Keratinocyte (primary cell): ENCODE data around the gene ESYT3. TPM values are rescaled to one million over a fixed set of nuclear protein-coding genes. Genes with fewer than 3 reads are reported as not detected.

Source experiments
- DNase-seq: peaks from one replicate; pipeline ENCODE4 v3.0.0-alpha.2; 2011; ENCODE audit warnings: low read depth, missing footprints, low spot score
- FAIRE-seq: peaks from 2 replicates; lab custom pipeline; 2011; peaks lifted over from hg19 to GRCh38; lab: Jason Lieb, UNC
- H2AFZ ChIP-seq: 2 replicates; pipeline ENCODE4 v1.6.0; 2012; ENCODE audit warnings: low read length, control low read depth, inconsistent platforms; ENCODE audit not compliant: control insufficient read depth
- H3K27ac ChIP-seq: 2 replicates; pipeline ENCODE4 v1.5.1; 2011; ENCODE audit warnings: low read length; ENCODE audit not compliant: control insufficient read depth, insufficient read depth
- H3K27me3 ChIP-seq: 3 replicates; pipeline ENCODE4 v1.6.0; 2011; ENCODE audit warnings: low read length; ENCODE audit not compliant: control insufficient read depth, insufficient read depth; ENCODE audit errors: extremely low read depth
- H3K36me3 ChIP-seq, 2 experiments: 2 replicates in 1 of 2; 3 replicates in 1 of 2; pipeline ENCODE4 v1.5.1; 2011; ENCODE audit warnings: low read length in 2 of 2, mild to moderate bottlenecking in 1 of 2; ENCODE audit not compliant: control insufficient read depth in 2 of 2, insufficient read depth in 2 of 2; ENCODE audit errors: extremely low read depth in 1 of 2
- H3K4me1 ChIP-seq: 3 replicates; pipeline ENCODE4 v1.5.1; 2011; ENCODE audit warnings: low read length; ENCODE audit not compliant: control insufficient read depth, insufficient read depth; ENCODE audit errors: extremely low read depth
- H3K4me2 ChIP-seq: 3 replicates; pipeline ENCODE4 v1.6.0; 2011; ENCODE audit warnings: low read depth, low read length; ENCODE audit not compliant: control insufficient read depth, insufficient read depth; ENCODE audit errors: extremely low read depth
- H3K4me3 ChIP-seq, 3 experiments: fragments of 200-600 bp in 1 of 3; sonication (generic) in 1 of 3; 2 replicates in 2 of 3; 3 replicates in 1 of 3; pipeline ENCODE4 v1.5.1; 2011 to 2016; ENCODE audit warnings: low read length in 3 of 3, mild to moderate bottlenecking in 3 of 3, control low read depth in 2 of 3, inconsistent platforms in 1 of 3, low read depth in 1 of 3, mixed read lengths in 1 of 3, mixed run types in 1 of 3, moderate library complexity in 1 of 3; ENCODE audit not compliant: control insufficient read depth in 2 of 3, insufficient read depth in 2 of 3; ENCODE audit errors: extremely low read depth in 1 of 3
- H3K79me2 ChIP-seq: 2 replicates; pipeline ENCODE4 v1.6.0; 2012; ENCODE audit warnings: low read length; ENCODE audit not compliant: control insufficient read depth, insufficient read depth
- H3K9ac ChIP-seq: 3 replicates; pipeline ENCODE4 v1.6.0; 2011; ENCODE audit warnings: low read length; ENCODE audit not compliant: control insufficient read depth, insufficient read depth; ENCODE audit errors: extremely low read depth
- H3K9me1 ChIP-seq: 3 replicates; pipeline ENCODE4 v1.6.0; 2011; ENCODE audit warnings: low read length; ENCODE audit not compliant: control insufficient read depth, insufficient read depth; ENCODE audit errors: extremely low read depth
- H3K9me3 ChIP-seq: 2 replicates; pipeline ENCODE4 v1.5.1; 2012; ENCODE audit warnings: low read depth, low read length; ENCODE audit not compliant: control insufficient read depth
- H4K20me1 ChIP-seq: 3 replicates; pipeline ENCODE4 v1.6.0; 2011; ENCODE audit warnings: low read length; ENCODE audit not compliant: control insufficient read depth, insufficient read depth; ENCODE audit errors: extremely low read depth
- CTCF ChIP-seq, 3 experiments: IDR thresholded peaks in 1 of 3; conservative IDR thresholded peaks in 1 of 3; optimal IDR thresholded peaks in 1 of 3; 2 replicates in 2 of 3; 3 replicates in 1 of 3; pipeline versions ENCODE3 to v1.5.1; 2011; ENCODE audit warnings: low read length in 3 of 3, mild to moderate bottlenecking in 3 of 3, moderate library complexity in 2 of 3, control low read depth in 1 of 3, inconsistent platforms in 1 of 3; ENCODE audit not compliant: insufficient read depth in 2 of 3; ENCODE audit errors: extremely low read depth in 1 of 3
- EZH2 ChIP-seq: IDR thresholded peaks from one replicate; pipeline ENCODE4 v1.6.1; 2012; ENCODE audit warnings: inconsistent platforms, mild to moderate bottlenecking, low read length, moderate library complexity
- dilution Hi-C: fragments of 300-500 bp; cut with MboI; formaldehyde crosslinking; loops from one replicate; pipeline ENCODE4 v1.7.0; 2020; ENCODE audit warnings: low sequenced_read_pairs; ENCODE audit not compliant: extremely low pct_ligation_motif_present
- polyA minus RNA-seq, 3 experiments: library from RNA; depleted of rRNA, polyadenylated mRNA; stranded (reverse); fragments of >200 nt; gene quantifications; 1 replicate in 1 of 3; 2 replicates in 1 of 3; 3 replicates in 1 of 3; pipeline ENCODE4 v1.2.3, GENCODE V29; 2011
- polyA plus RNA-seq, 5 experiments: library from polyadenylated mRNA; depleted of rRNA in 3 of 5; stranded (reverse) in 3 of 5; stranded (forward) in 1 of 5; unstranded in 1 of 5; fragments of >200 nt; gene quantifications; 1 replicate in 1 of 5; 2 replicates in 3 of 5; 3 replicates in 1 of 5; pipeline versions ENCODE4 v1.2.1 to v1.2.3, GENCODE V29; 2011 to 2012; ENCODE audit warnings: missing spikeins in 2 of 5, low read depth in 1 of 5, low replicate concordance in 1 of 5

Gene ESYT3
- polyA plus RNA-seq: 0.49 to 0.63 TPM (median 0.62 TPM) in 3 replicates
- polyA plus RNA-seq (2011; ENCODE audit: low read depth): 33.8 TPM
- 0.22 and 0.30 TPM in 2 replicates for polyA plus RNA-seq (2011; cell fraction: cytosol; rRNA removed)
- 3.4 and 4.0 TPM in 2 replicates for polyA plus RNA-seq (2011; cell fraction: nucleus; rRNA removed)
- 0.32 and 15.3 TPM in 2 replicates for polyA plus RNA-seq (2012; ENCODE audit: low replicate concordance)
- polyA minus RNA-seq: 0.59 to 5.3 TPM (median 3.4 TPM) in 3 replicates
- polyA minus RNA-seq (2011; cell fraction: cytosol; rRNA and poly(A)+ RNA removed): not detected
- 2.4 and 3.7 TPM in 2 replicates for polyA minus RNA-seq (2011; cell fraction: nucleus; rRNA and poly(A)+ RNA removed)

GRCh38 chr3:138434276-138434874 lies at the start of gene ESYT3:
Gene ESYT3 (plus strand): TSS chr3:138434616. CDS start chr3:138434799, 183 bp downstream.
- Histone ChIP-seq H3K9ac (peak within 1 kb of the TSS; percentile 46), H3K36me3 (no peaks in the 10 kb centered on the region)
- peak; percentile 54 for DNase-seq

GRCh38 chr3:138384976-138385375 lies 49.4 kb upstream of the ESYT3 start:
- Histone ChIP-seq H3K9me3 (no peaks in the 10 kb centered on the region), H3K4me3 (no peak overlapping the region), H3K27ac (no peak overlapping the region), H3K36me3 (no peaks in the 10 kb centered on the region), H2AFZ (no peak overlapping the region), H3K9me1 (peaks cover 2% of the 10 kb centered on the region), H3K4me1 (peaks cover 22% of the 10 kb centered on the region), H3K27me3 (no peaks in the 10 kb centered on the region), H3K79me2 (no peaks in the 10 kb centered on the region), H4K20me1 (no peaks in the 10 kb centered on the region), H3K9ac (no peak overlapping the region), H3K4me2 (no peak overlapping the region)
- dilution Hi-C loops: no loop called here
- FAIRE-seq (no peak), DNase-seq (no peak)
- no peak for TF ChIP-seq EZH2
- no peak for TF ChIP-seq CTCF (optimal IDR thresholded peaks at IDR 0.05 in 1 of 3, IDR thresholded peaks at IDR 0.05 in 1 of 3, conservative IDR thresholded peaks at IDR 0.05 in 1 of 3; ENCODE audit: extremely low read depth in 1 of 3, insufficient read depth in 2 of 3, low read length in 3 of 3)

More at GRCh38 chr3:138434276-138434874, at the start of gene ESYT3:
- Histone ChIP-seq H3K4me1 (peaks cover 6% of the 10 kb centered on the region), H4K20me1 (no peaks in the 10 kb centered on the region), H3K4me2 (peak within 1 kb of the TSS; percentile 88), H3K9me1 (no peaks in the 10 kb centered on the region), H3K4me3 (peak within 1 kb of the TSS; percentile 40 to 65 (median 56)), H3K9me3 (no peaks in the 10 kb centered on the region), H2AFZ (peak within 1 kb of the TSS; percentile 81), H3K79me2 (no peaks in the 10 kb centered on the region), H3K27ac (no peak within 1 kb of the TSS), H3K27me3 (peaks cover 24% of the 10 kb centered on the region)
- FAIRE-seq: peak; percentile 49
- dilution Hi-C loops: no loop called here
- TF ChIP-seq EZH2 (no peak), CTCF (optimal IDR thresholded peaks at IDR 0.05 in 1 of 3, IDR thresholded peaks at IDR 0.05 in 1 of 3, conservative IDR thresholded peaks at IDR 0.05 in 1 of 3; ENCODE audit: extremely low read depth in 1 of 3, insufficient read depth in 2 of 3, low read length in 3 of 3) (no peak)
